Retinal pigment epithelial cell (primary cell): Measurements from ENCODE around the gene ZNF776.
"Not testable (repeated sequence)": the region's sequence is repeated elsewhere in the genome, so short reads cannot be mapped to it uniquely, and the experiment has no call there.

Experiments
- DNase-seq: peaks from one replicate; pipeline ENCODE4 v3.0.0-alpha.2; 2010; ENCODE audit warnings: low read depth
- H3K4me3 ChIP-seq: 2 replicates; pipeline ENCODE4 v1.5.1; 2011; ENCODE audit warnings: mild to moderate bottlenecking, low read length, control low read depth, moderate library complexity
- TF ChIP-seq, protein P1 (sequence below): conservative IDR thresholded peaks from 2 replicates; pipeline ENCODE4 v1.5.1; 2011; ENCODE audit warnings: low read depth, low read length, control low read depth, inconsistent platforms

ZNF776 gene

DNA sequence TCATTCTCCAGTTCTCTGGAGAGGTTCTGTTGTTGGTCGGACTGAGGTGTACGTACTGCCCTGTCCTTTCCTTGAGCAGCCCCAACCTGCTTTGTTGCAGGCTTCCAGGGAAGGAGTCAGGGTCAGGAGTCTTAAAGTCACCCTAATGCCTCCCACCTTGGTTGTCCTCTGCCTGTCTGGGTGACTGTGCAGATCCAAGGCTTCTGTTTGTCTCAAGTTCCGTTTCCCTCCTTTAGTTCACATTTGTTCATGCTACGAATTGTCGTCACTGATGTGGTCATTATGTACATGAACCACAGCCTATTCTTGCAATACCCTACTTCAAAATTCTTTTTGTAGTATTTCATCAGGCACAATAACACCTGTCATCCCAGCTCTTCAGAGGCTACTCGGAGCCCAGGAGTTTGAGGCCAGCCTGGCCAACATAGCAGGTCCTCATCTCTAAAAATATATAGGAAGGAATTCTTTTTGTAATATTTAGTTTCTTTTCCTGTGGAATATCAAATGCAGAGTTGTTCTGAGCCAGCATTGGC, 30.2 kb downstream of the ZNF776 start:
- DNase-seq, result no peak
- TF ChIP-seq, protein P1, sequence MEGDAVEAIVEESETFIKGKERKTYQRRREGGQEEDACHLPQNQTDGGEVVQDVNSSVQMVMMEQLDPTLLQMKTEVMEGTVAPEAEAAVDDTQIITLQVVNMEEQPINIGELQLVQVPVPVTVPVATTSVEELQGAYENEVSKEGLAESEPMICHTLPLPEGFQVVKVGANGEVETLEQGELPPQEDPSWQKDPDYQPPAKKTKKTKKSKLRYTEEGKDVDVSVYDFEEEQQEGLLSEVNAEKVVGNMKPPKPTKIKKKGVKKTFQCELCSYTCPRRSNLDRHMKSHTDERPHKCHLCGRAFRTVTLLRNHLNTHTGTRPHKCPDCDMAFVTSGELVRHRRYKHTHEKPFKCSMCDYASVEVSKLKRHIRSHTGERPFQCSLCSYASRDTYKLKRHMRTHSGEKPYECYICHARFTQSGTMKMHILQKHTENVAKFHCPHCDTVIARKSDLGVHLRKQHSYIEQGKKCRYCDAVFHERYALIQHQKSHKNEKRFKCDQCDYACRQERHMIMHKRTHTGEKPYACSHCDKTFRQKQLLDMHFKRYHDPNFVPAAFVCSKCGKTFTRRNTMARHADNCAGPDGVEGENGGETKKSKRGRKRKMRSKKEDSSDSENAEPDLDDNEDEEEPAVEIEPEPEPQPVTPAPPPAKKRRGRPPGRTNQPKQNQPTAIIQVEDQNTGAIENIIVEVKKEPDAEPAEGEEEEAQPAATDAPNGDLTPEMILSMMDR, result no peak
- no peak overlapping the region for H3K4me3 ChIP-seq

DNA sequence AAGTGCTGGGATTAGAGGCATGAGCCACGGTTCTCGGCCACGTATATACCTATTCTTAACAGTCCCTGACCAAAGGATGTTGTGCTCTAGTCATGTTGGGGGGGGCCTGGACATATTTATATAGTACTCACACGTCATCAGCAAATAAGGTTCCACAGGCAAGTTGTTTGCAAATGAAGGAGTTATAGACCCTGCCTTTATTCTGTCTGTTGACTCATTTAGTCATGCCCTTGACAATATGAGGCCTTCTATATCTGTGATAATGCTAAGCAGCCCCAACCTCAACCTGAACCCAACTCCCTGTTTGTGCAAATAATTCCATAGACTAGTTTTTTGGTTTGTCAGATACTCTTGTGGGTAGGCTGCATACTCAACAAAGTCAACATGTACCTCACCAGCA, 31.7 kb downstream of the ZNF776 start:
- TF ChIP-seq, protein P1, result no peak
- no peak for DNase-seq
- no peak overlapping the region for H3K4me3 ChIP-seq

GRCh38 chr19:57779220-57779845, 32.7 kb downstream of the ZNF776 start:
- TF ChIP-seq, protein P1, result no peak
- no peak for DNase-seq
- no peak overlapping the region for H3K4me3 ChIP-seq

GRCh38 chr19:57786286-57786685, 39.7 kb downstream of the ZNF776 start:
- no peak for DNase-seq
- H3K4me3 ChIP-seq, result no peak overlapping the region
- TF ChIP-seq, protein P1, result no peak

DNA sequence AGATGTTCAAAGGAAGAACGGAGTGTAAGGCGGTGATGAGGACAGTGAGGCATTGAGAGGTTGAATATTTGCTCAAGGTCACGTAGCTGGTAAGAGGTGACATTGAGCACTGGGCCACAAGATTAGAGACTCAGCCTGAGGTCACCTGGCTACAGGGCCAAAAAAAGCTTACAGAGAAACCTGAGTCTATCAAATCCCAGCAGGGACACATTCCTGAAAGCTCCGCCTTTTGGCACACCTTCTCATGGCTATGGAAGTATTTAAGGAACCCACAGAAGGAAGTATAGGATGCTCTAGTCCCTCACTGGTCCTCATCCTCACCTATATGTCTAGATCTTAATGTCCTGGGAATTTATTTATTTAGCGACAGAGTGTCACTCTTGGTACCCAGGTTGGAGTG, 40.3 kb downstream of the ZNF776 start:
- TF ChIP-seq, protein P1, result no peak
- no peak for DNase-seq
- H3K4me3 ChIP-seq, result no peak overlapping the region

- no peak for DNase-seq
- no peak overlapping the region for H3K4me3 ChIP-seq
- TF ChIP-seq, protein P1, result no peak
Observed at GRCh38 chr19:57788114-57788692, 41.6 kb downstream of the ZNF776 start.

DNA sequence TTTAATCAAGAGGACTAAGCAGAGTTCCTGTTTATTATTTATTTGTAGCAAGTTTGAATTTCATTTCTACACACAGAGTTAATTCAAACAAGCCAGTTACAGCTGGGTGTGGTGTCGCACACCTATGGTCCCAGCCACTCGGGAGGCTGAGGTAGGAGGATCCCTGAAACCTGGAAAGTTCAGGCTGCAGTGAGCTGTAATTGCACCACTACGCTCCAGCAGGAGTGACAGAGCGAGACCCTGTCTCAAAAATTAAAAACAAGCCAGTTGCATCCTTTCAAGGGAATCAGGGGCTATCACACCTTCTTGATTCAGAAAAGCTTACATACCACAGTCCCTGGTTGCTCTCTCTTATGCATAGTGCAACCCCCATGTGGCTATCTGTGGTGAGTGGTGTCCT, 42.7 kb downstream of the ZNF776 start:
- TF ChIP-seq, protein P1, result no peak
- no peak overlapping the region for H3K4me3 ChIP-seq
- no peak for DNase-seq

- DNase-seq, H3K4me3 ChIP-seq: not testable (repeated sequence)
Observed at GRCh38 chr19:57796580-57796979, 50.0 kb downstream of the ZNF776 start.
